ENCODE data around the gene TMEM109. TPM values are rescaled to one million over a fixed set of nuclear protein-coding genes. Genes with fewer than 3 reads are reported as not detected.

The TMEM109 gene
- total RNA-seq, 1 experiment from 2014 or later = 78.1 TPM

DNA sequence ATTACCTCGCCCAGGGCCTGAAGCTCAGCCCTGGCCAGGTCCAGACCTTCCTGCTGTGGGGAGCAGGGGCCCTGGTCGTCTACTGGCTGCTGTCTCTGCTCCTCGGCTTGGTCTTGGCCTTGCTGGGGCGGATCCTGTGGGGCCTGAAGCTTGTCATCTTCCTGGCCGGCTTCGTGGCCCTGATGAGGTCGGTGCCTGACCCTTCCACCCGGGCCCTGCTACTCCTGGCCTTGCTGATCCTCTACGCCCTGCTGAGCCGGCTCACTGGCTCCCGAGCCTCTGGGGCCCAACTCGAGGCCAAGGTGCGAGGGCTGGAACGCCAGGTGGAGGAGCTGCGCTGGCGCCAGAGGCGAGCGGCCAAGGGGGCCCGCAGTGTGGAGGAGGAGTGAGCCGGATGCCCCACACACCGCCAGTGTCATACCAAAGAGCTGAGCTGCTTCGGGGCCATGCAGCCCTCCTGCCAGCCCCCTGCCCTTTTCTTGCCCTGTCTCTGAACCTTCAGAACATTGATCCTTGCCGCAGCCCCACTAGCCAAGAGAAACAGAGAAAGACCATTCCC, 7.9 kb downstream of the TMEM109 start:
- no peak for TF ChIP-seq CTCF (IDR thresholded peaks at IDR 0.05; ENCODE audit: unreplicated experiment)
- no peaks in the 10 kb centered on the region for H3K9me3 Mint-ChIP-seq (ENCODE audit: low read depth, unreplicated experiment)
- no TSS peak for BruUV-seq (replicated peaks)
- H3K36me3 Mint-ChIP-seq (ENCODE audit: insufficient read depth, unreplicated experiment) = peaks cover 19% of the 10 kb centered on the region
- H3K27ac Mint-ChIP-seq (ENCODE audit: unreplicated experiment) = no peak overlapping the region
- DNase-seq = no peak
- peaks cover 22% of the 10 kb centered on the region for H3K4me1 Mint-ChIP-seq (ENCODE audit: low read depth, unreplicated experiment)
- no peak overlapping the region for H3K4me3 Mint-ChIP-seq (ENCODE audit: low read depth, unreplicated experiment)
- H3K27me3 Mint-ChIP-seq (ENCODE audit: unreplicated experiment) = no peaks in the 10 kb centered on the region
- CTCF ChIA-PET = interaction anchor here (0.6 kb wide), 1 partner anchor 825 kb away, joined by 5 read pairs; no protein-coding TSS in a partner anchor
- intact Hi-C loops (cut with micrococcal nuclease; ENCODE audit: unreplicated experiment) = no loop called here

DNA sequence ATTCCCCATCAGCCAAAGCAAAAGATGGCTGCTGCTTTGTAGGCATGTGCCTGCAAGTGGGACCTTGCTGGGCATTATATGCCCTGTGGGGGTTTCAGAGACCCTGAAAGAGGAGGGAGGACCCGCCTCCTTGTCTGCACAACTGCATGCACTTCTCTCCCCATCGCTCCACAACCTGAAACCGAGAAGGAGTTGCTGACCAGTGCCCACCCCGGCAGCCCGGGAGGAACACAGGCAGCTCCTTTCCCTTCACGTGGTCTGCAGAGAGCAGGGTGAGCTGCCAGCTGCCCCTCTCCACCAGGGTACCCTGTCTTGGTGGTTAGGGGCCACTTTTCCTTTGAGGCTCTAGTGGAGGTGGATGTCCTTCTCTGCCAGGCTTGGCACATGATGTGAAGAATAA, 8.9 kb downstream of the TMEM109 start:
- intact Hi-C loops (cut with micrococcal nuclease; ENCODE audit: unreplicated experiment) = no loop called here
- H3K4me3 Mint-ChIP-seq (ENCODE audit: low read depth, unreplicated experiment) = no peak overlapping the region
- H3K36me3 Mint-ChIP-seq (ENCODE audit: insufficient read depth, unreplicated experiment) = peaks cover 19% of the 10 kb centered on the region
- no TSS peak for BruUV-seq (replicated peaks)
- no peak for TF ChIP-seq CTCF (IDR thresholded peaks at IDR 0.05; ENCODE audit: unreplicated experiment)
- no peak for DNase-seq
- CTCF ChIA-PET = no interaction called here
- no peak overlapping the region for H3K27ac Mint-ChIP-seq (ENCODE audit: unreplicated experiment)
- H3K27me3 Mint-ChIP-seq (ENCODE audit: unreplicated experiment) = no peaks in the 10 kb centered on the region
- H3K9me3 Mint-ChIP-seq (ENCODE audit: low read depth, unreplicated experiment) = no peaks in the 10 kb centered on the region
- peaks cover 15% of the 10 kb centered on the region for H3K4me1 Mint-ChIP-seq (ENCODE audit: low read depth, unreplicated experiment)

GRCh38 chr11:60923326-60923725, 9.4 kb downstream of the TMEM109 start:
- no peaks in the 10 kb centered on the region for H3K9me3 Mint-ChIP-seq (ENCODE audit: low read depth, unreplicated experiment)
- DNase-seq = no peak
- no peaks in the 10 kb centered on the region for H3K27me3 Mint-ChIP-seq (ENCODE audit: unreplicated experiment)
- no peak overlapping the region for H3K27ac Mint-ChIP-seq (ENCODE audit: unreplicated experiment)
- no peak for TF ChIP-seq CTCF (IDR thresholded peaks at IDR 0.05; ENCODE audit: unreplicated experiment)
- CTCF ChIA-PET = interaction anchor here (0.9 to 1.3 kb wide), 2 partner anchors 8 to 210 kb away, joined by 3 to 7 read pairs; no protein-coding TSS in a partner anchor
- H3K4me3 Mint-ChIP-seq (ENCODE audit: low read depth, unreplicated experiment) = no peak overlapping the region
- H3K4me1 Mint-ChIP-seq (ENCODE audit: low read depth, unreplicated experiment) = peaks cover 15% of the 10 kb centered on the region
- no TSS peak for BruUV-seq (replicated peaks)
- peaks cover 19% of the 10 kb centered on the region for H3K36me3 Mint-ChIP-seq (ENCODE audit: insufficient read depth, unreplicated experiment)
- intact Hi-C loops (cut with micrococcal nuclease; ENCODE audit: unreplicated experiment) = no loop called here

DNA sequence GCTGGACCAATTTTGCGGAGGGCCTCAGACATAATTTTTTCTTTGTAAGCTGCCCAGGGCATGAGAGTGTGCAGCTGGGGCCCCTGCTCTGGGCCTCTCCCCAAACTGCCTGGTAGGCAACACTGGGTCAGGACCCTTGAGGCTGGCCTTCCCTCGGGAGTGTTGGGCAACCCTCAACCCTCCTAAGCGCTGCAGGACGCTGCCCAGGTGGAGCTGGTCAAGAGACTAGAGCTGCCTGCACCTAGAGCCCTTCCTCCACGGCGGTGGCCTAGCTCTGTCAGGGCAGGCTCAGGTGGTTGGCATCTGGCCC, 9.8 kb downstream of the TMEM109 start:
- Mint-ChIP-seq H3K9me3 (ENCODE audit: low read depth, unreplicated experiment) (no peaks in the 10 kb centered on the region), H3K4me1 (ENCODE audit: low read depth, unreplicated experiment) (peaks cover 15% of the 10 kb centered on the region), H3K27me3 (ENCODE audit: unreplicated experiment) (no peaks in the 10 kb centered on the region), H3K36me3 (ENCODE audit: insufficient read depth, unreplicated experiment) (peaks cover 19% of the 10 kb centered on the region), H3K4me3 (ENCODE audit: low read depth, unreplicated experiment) (peak overlapping the region; percentile 82), H3K27ac (ENCODE audit: unreplicated experiment) (no peak overlapping the region)
- intact Hi-C loops (cut with micrococcal nuclease; ENCODE audit: unreplicated experiment) = no loop called here
- no TSS peak for BruUV-seq (replicated peaks)
- no peak for TF ChIP-seq CTCF (IDR thresholded peaks at IDR 0.05; ENCODE audit: unreplicated experiment)
- CTCF ChIA-PET = interaction anchor here (0.9 to 1.3 kb wide), 2 partner anchors 8 to 209 kb away, joined by 3 to 7 read pairs; no protein-coding TSS in a partner anchor
- no peak for DNase-seq

Measured in Calu3 (cell line).